ENCODE measurements around the gene ESYT3.

ESYT3 gene

GRCh38 chr3:138400651-138401070 lies 33.8 kb upstream of the ESYT3 start:
- Histone ChIP-seq H2BK12ac (ENCODE audit: low read length in 2 of 2) (no peak overlapping the region), H3K36me3 (ENCODE audit: control insufficient read depth in 1 of 2, insufficient read depth in 2 of 2, low read depth in 1 of 2, low read length in 2 of 2) (peaks cover 46 to 82% of the 10 kb centered on the region in 2 experiments), H2BK15ac (ENCODE audit: low read depth, poor library complexity, severe bottlenecking) (no peak overlapping the region), H2AK5ac (ENCODE audit: low read length, severe bottlenecking) (no peak overlapping the region), H3K18ac (ENCODE audit: low read depth in 1 of 2, low read length in 2 of 2) (no peak overlapping the region), H2AFZ (ENCODE audit: low read depth, low read length) (no peak overlapping the region), H3K4me1 (ENCODE audit: control insufficient read depth, insufficient read depth, low read depth, low read length) (no peaks in the 10 kb centered on the region), H3K9ac (ENCODE audit: low read length) (no peak overlapping the region), H3K9me3 (ENCODE audit: control insufficient read depth, low read length) (no peaks in the 10 kb centered on the region), H3K79me1 (replicated peaks; ENCODE audit: low read length, poor library complexity, severe bottlenecking) (peaks cover 8% of the 10 kb centered on the region), H3K4me2 (ENCODE audit: low read length, poor library complexity, severe bottlenecking) (no peak overlapping the region), H2BK5ac (ENCODE audit: low read depth, low read length, poor library complexity, severe bottlenecking) (no peak overlapping the region), H4K8ac (ENCODE audit: low read length) (no peak overlapping the region), H3K4me3 (ENCODE audit: insufficient read depth in 1 of 2, low read depth in 1 of 2, low read length in 2 of 2) (no peak overlapping the region), H3K27ac (ENCODE audit: low read length, poor library complexity, severe bottlenecking) (no peak overlapping the region), H3K23ac (ENCODE audit: low read length in 2 of 2) (no peak overlapping the region), H4K91ac (ENCODE audit: low read length) (no peak overlapping the region), H3K27me3 (ENCODE audit: control insufficient read depth in 1 of 2, insufficient read depth in 1 of 2, low read length in 2 of 2) (no peaks in the 10 kb centered on the region), H3K14ac (ENCODE audit: low read length in 2 of 2) (no peak overlapping the region), H2BK120ac (ENCODE audit: low read depth, low read length) (no peak overlapping the region), H3K4ac (ENCODE audit: low read depth in 1 of 2, low read length in 2 of 2) (no peak overlapping the region)
- no peak for DNase-seq
- WGBS = 86% methylated on average over 2 of the region's 2 CpGs

DNA sequence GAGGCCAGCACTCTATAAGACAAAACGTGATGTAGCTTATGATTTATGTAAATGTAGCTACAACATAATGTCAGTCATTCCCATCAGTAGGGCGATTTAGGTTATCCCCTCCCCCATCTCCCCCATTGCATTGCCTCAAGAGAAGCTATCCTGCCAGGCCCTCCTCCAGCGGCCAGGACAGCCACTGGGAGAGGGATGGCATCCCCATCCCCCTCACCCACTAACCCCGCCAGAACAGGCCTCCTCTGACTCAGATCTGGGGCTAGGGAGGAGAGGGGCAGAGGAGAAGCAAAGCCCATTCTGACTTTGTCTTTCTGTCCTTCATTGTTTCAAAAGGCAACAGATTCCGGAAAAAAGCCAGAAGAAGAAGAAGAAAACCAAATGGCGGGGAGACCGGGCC lies 32.6 kb upstream of the ESYT3 start:
- Histone ChIP-seq H4K91ac (ENCODE audit: low read length) (no peak overlapping the region), H3K9me3 (ENCODE audit: control insufficient read depth, low read length) (no peaks in the 10 kb centered on the region), H3K36me3 (ENCODE audit: control insufficient read depth in 1 of 2, insufficient read depth in 2 of 2, low read depth in 1 of 2, low read length in 2 of 2) (peaks cover 44 to 85% of the 10 kb centered on the region in 2 experiments), H2BK120ac (ENCODE audit: low read depth, low read length) (no peak overlapping the region), H3K27me3 (ENCODE audit: control insufficient read depth in 1 of 2, insufficient read depth in 1 of 2, low read length in 2 of 2) (no peaks in the 10 kb centered on the region), H3K4ac (ENCODE audit: low read depth in 1 of 2, low read length in 2 of 2) (no peak overlapping the region), H3K23ac (ENCODE audit: low read length in 2 of 2) (no peak overlapping the region), H3K14ac (ENCODE audit: low read length in 2 of 2) (no peak overlapping the region), H2BK12ac (ENCODE audit: low read length in 2 of 2) (no peak overlapping the region), H3K18ac (ENCODE audit: low read depth in 1 of 2, low read length in 2 of 2) (no peak overlapping the region), H2BK15ac (ENCODE audit: low read depth, poor library complexity, severe bottlenecking) (no peak overlapping the region), H3K79me1 (replicated peaks; ENCODE audit: low read length, poor library complexity, severe bottlenecking) (peaks cover 4% of the 10 kb centered on the region), H2AFZ (ENCODE audit: low read depth, low read length) (no peak overlapping the region), H4K8ac (ENCODE audit: low read length) (no peak overlapping the region), H3K4me3 (ENCODE audit: insufficient read depth in 1 of 2, low read depth in 1 of 2, low read length in 2 of 2) (no peak overlapping the region), H3K27ac (ENCODE audit: low read length, poor library complexity, severe bottlenecking) (no peak overlapping the region), H2AK5ac (ENCODE audit: low read length, severe bottlenecking) (no peak overlapping the region), H3K4me2 (ENCODE audit: low read length, poor library complexity, severe bottlenecking) (no peak overlapping the region), H3K4me1 (ENCODE audit: control insufficient read depth, insufficient read depth, low read depth, low read length) (no peaks in the 10 kb centered on the region), H3K9ac (ENCODE audit: low read length) (no peak overlapping the region), H2BK5ac (ENCODE audit: low read depth, low read length, poor library complexity, severe bottlenecking) (no peak overlapping the region)
- DNase-seq = no peak
- 100% methylated on average over 3 of the region's 7 CpGs for WGBS

DNA sequence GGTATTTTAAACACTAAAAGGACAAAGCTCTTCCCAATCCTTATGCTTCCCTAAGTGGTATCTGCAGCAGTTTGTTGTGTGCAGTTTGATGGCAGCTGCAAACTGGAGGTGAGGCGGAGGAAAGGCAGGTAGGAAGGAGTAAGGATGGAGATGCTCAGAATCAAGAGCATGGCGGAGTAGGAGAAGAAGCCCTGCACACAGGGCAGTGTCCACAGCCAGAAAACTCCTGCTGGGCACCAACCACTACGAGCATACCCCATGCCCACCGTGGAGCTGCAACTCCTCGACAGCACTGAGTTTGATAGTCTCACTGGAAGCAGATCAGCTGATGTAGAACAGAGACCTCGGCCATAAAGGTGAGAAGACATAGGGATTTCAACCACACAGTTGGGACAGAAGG lies 30.3 kb upstream of the ESYT3 start:
- WGBS = 94% methylated on average over 6 of the region's 6 CpGs
- no peak overlapping the region for H3K4me2 ChIP-seq (ENCODE audit: low read length, poor library complexity, severe bottlenecking)
- H3K18ac ChIP-seq (ENCODE audit: low read depth in 1 of 2, low read length in 2 of 2) = no peak overlapping the region

GRCh38 chr3:138405001-138405400 lies 29.4 kb upstream of the ESYT3 start:
- H3K9me3 ChIP-seq (ENCODE audit: control insufficient read depth, low read length) = no peaks in the 10 kb centered on the region
- DNase-seq = no peak
- no peak overlapping the region for H3K4me2 ChIP-seq (ENCODE audit: low read length, poor library complexity, severe bottlenecking)
- no peak overlapping the region for H3K18ac ChIP-seq (ENCODE audit: low read depth in 1 of 2, low read length in 2 of 2)
- H2AFZ ChIP-seq (ENCODE audit: low read depth, low read length) = no peak overlapping the region
- no peak overlapping the region for H2BK15ac ChIP-seq (ENCODE audit: low read depth, poor library complexity, severe bottlenecking)
- H3K4me1 ChIP-seq (ENCODE audit: control insufficient read depth, insufficient read depth, low read depth, low read length) = no peaks in the 10 kb centered on the region
- no peak overlapping the region for H3K27ac ChIP-seq (ENCODE audit: low read length, poor library complexity, severe bottlenecking)
- H2BK5ac ChIP-seq (ENCODE audit: low read depth, low read length, poor library complexity, severe bottlenecking) = no peak overlapping the region
- H3K23ac ChIP-seq (ENCODE audit: low read length in 2 of 2) = no peak overlapping the region
- no peak overlapping the region for H2AK5ac ChIP-seq (ENCODE audit: low read length, severe bottlenecking)
- H3K9ac ChIP-seq (ENCODE audit: low read length) = no peak overlapping the region
- no peak overlapping the region for H2BK120ac ChIP-seq (ENCODE audit: low read depth, low read length)
- no peaks in the 10 kb centered on the region for H3K27me3 ChIP-seq (ENCODE audit: control insufficient read depth in 1 of 2, insufficient read depth in 1 of 2, low read length in 2 of 2)
- H3K79me1 ChIP-seq (replicated peaks; ENCODE audit: low read length, poor library complexity, severe bottlenecking) = no peaks in the 10 kb centered on the region
- no peak overlapping the region for H4K8ac ChIP-seq (ENCODE audit: low read length)
- H3K14ac ChIP-seq (ENCODE audit: low read length in 2 of 2) = no peak overlapping the region
- peaks cover 31 to 59% of the 10 kb centered on the region in 2 experiments for H3K36me3 ChIP-seq (ENCODE audit: control insufficient read depth in 1 of 2, insufficient read depth in 2 of 2, low read depth in 1 of 2, low read length in 2 of 2)
- H3K4ac ChIP-seq (ENCODE audit: low read depth in 1 of 2, low read length in 2 of 2) = no peak overlapping the region
- H3K4me3 ChIP-seq (ENCODE audit: insufficient read depth in 1 of 2, low read depth in 1 of 2, low read length in 2 of 2) = peak overlapping the region in 1 of 2 experiments; percentile 5
- 91% methylated on average over 7 of the region's 7 CpGs for WGBS
- no peak overlapping the region for H4K91ac ChIP-seq (ENCODE audit: low read length)
- no peak overlapping the region for H2BK12ac ChIP-seq (ENCODE audit: low read length in 2 of 2)

More for the DNA sequence above, 30.3 kb upstream of the ESYT3 start:
- Histone ChIP-seq H3K27ac (ENCODE audit: low read length, poor library complexity, severe bottlenecking) (no peak overlapping the region), H2BK15ac (ENCODE audit: low read depth, poor library complexity, severe bottlenecking) (no peak overlapping the region), H3K4me3 (ENCODE audit: insufficient read depth in 1 of 2, low read depth in 1 of 2, low read length in 2 of 2) (no peak overlapping the region), H3K4me1 (ENCODE audit: control insufficient read depth, insufficient read depth, low read depth, low read length) (no peaks in the 10 kb centered on the region), H2BK120ac (ENCODE audit: low read depth, low read length) (no peak overlapping the region), H3K36me3 (ENCODE audit: control insufficient read depth in 1 of 2, insufficient read depth in 2 of 2, low read depth in 1 of 2, low read length in 2 of 2) (peaks cover 36 to 67% of the 10 kb centered on the region in 2 experiments), H3K4ac (ENCODE audit: low read depth in 1 of 2, low read length in 2 of 2) (no peak overlapping the region), H2BK12ac (ENCODE audit: low read length in 2 of 2) (no peak overlapping the region), H2AK5ac (ENCODE audit: low read length, severe bottlenecking) (no peak overlapping the region), H3K9ac (ENCODE audit: low read length) (no peak overlapping the region), H3K9me3 (ENCODE audit: control insufficient read depth, low read length) (no peaks in the 10 kb centered on the region), H3K27me3 (ENCODE audit: control insufficient read depth in 1 of 2, insufficient read depth in 1 of 2, low read length in 2 of 2) (no peaks in the 10 kb centered on the region), H4K91ac (ENCODE audit: low read length) (no peak overlapping the region), H4K8ac (ENCODE audit: low read length) (no peak overlapping the region), H3K79me1 (replicated peaks; ENCODE audit: low read length, poor library complexity, severe bottlenecking) (no peaks in the 10 kb centered on the region), H2AFZ (ENCODE audit: low read depth, low read length) (no peak overlapping the region), H3K14ac (ENCODE audit: low read length in 2 of 2) (no peak overlapping the region), H2BK5ac (ENCODE audit: low read depth, low read length, poor library complexity, severe bottlenecking) (no peak overlapping the region), H3K23ac (ENCODE audit: low read length in 2 of 2) (no peak overlapping the region)
- DNase-seq = no peak
